ENCODE data around the gene ZNF598.

Gene ZNF598

DNA sequence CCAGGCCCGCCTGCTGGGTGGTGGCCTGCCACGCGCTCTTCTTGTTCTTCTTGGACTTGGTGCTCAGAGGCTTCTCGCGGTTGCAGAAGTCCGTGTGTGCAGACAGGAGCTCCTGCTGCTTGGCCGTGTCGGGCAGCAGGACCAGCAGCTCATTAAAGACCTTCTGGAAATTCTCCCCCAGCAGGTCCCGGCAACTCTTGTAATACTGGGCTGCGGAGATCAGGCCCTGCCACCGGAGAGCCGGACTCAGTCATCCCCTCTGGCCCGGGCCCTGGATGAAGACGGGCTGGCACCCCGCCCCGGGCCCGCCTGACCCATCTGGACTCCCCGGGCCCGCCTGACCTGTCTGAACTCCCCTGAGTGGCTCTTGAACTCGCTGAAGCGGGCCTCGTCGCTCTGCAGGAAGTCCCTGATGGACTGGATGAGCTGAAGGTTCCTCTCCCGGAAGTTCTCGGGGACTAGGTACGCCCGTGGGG, 11.2 kb downstream of the ZNF598 start:
- TF ChIP-seq, protein P1, sequence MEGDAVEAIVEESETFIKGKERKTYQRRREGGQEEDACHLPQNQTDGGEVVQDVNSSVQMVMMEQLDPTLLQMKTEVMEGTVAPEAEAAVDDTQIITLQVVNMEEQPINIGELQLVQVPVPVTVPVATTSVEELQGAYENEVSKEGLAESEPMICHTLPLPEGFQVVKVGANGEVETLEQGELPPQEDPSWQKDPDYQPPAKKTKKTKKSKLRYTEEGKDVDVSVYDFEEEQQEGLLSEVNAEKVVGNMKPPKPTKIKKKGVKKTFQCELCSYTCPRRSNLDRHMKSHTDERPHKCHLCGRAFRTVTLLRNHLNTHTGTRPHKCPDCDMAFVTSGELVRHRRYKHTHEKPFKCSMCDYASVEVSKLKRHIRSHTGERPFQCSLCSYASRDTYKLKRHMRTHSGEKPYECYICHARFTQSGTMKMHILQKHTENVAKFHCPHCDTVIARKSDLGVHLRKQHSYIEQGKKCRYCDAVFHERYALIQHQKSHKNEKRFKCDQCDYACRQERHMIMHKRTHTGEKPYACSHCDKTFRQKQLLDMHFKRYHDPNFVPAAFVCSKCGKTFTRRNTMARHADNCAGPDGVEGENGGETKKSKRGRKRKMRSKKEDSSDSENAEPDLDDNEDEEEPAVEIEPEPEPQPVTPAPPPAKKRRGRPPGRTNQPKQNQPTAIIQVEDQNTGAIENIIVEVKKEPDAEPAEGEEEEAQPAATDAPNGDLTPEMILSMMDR (IDR thresholded peaks at IDR 0.05): no peak

DNA sequence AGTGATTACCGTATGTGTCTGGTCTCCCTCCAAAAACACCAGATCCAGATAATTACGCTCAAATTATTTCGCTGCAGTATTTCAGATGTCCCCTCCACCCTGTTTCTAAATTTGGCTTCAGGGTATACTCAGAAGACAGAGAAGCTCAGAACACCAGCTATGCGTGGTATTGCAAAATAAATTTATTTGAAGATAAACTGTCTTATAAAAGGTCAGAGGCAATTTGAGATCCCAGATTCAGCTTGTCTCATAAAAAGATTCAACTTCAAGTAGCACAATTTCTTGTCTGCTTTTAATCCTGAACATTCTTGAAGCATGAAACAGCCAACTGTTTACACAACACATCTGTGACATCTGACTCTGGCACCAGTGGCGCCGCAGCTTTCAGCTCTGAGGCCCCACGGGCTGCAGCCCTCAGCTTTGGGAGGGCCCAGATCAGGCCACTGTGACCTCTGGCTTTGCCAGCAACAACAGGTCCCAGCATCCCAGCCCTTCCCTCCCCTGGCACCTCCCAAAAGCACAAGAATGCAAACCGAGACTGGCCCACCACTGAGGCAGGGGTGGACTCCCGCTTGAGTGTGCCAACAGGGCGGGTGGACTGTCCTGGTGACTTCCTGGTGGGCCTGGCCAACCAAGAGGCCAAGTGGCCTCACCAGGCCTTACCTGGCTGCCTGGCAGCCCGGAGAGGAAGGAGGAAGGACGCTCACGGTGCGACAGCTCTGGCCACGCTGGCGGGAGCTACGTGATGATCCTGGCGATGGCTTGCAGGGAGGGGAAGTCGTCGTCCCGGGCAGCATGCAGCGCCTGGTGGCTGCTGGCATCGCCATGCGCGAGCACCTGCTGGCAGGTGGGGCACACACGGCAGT, 11.9 kb downstream of the ZNF598 start:
- TF ChIP-seq, protein P1 (IDR thresholded peaks at IDR 0.05): no peak

DNA sequence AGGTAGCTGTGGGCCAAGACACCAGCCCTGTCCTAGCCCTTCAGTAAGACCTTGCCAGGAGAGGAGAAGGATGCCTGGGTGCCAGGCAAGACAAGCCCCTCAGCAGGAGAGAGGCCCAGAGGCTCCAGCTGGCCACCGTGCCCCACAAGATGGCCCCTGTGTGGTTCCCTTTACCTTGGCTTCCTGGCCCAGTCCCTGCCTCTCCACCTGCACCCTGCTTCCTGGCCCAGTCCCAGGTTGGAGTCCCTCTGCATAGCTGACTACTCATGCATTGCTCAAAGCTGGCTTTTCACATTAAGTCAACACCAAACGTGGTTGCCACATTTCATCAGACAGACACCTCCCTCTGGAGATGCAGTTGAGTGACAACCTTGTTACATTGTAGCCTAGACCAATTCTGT, 15.9 kb downstream of the ZNF598 start:
- TF ChIP-seq, protein P1 (IDR thresholded peaks at IDR 0.05): no peak

DNA sequence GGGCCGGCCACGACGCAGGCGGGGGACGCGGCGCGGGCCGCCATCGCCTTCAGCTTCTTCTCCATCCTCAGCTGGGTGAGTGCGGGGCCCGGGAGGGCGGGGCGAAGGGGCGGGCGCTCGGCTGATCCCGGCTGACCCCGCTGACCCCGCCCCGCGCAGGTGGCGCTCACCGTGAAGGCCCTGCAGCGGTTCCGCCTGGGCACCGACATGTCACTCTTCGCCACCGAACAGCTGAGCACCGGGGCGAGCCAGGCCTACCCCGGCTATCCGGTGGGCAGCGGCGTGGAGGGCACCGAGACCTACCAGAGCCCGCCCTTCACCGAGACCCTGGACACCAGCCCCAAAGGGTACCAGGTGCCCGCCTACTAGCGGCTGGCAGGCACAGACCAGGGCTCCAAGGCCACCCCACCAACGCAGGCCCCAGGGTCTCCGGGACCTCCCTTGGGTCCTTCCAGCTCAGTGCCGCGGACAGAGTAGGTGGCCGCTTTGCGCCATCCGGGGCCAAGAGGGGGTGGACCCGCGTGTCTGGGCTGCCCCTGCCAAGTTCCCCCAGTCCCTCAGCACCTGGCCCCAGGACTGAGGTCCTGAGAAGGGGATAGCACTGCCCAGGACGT, 16.8 kb downstream of the ZNF598 start:
- TF ChIP-seq, protein P1 (IDR thresholded peaks at IDR 0.05): no peak

DNA sequence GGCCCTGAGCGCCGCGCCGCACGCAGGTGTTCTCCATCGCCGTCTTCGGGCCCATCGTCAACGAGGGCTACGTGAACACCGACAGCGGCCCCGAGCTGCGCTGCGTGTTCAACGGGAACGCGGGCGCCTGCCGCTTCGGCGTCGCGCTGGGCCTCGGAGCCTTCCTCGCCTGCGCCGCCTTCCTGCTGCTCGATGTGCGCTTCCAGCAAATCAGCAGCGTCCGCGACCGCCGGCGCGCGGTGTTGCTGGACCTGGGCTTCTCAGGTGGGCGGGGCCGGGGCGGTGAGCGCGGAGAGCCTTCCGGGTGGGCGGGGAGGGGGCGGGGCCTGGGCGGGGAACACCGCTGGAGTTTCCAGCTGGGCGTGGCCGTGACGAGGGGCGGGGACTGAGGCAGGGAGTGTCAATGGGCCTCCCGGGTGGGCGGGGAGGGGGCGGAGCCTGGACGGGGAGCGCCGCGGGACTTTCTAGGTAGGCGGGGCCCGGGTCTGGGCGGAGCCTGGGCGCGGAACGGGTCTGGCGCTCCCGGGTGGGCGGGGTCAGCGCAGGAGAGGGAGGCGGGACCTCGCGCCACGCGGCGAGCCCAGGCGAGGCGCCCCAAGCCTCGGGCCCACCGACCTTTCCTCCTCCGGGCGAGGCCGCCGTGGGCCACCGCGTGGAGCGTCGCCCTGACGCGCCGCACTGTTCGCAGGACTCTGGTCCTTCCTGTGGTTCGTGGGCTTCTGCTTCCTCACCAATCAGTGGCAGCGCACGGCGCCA, 17.5 kb downstream of the ZNF598 start:
- TF ChIP-seq, protein P1 (IDR thresholded peaks at IDR 0.05): no peak

DNA sequence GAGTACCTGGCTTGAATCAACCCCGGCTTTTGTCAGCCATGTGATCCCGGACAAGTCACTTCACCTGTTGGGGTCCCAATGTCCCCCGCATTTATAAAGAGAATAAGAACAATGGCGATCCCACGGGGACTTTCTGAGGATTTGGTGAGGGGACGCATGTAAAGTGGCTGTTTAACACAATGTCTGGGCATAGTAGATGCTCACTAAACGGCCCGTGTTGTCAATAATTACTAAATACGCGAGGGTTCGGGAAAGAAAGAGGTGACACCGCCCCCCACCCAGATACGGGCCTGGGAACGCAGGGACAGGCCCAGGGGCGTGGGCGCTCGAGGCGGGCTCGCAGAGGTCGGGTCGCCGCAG, 18.1 kb downstream of the ZNF598 start:
- TF ChIP-seq, protein P1 (IDR thresholded peaks at IDR 0.05): no peak

DNA sequence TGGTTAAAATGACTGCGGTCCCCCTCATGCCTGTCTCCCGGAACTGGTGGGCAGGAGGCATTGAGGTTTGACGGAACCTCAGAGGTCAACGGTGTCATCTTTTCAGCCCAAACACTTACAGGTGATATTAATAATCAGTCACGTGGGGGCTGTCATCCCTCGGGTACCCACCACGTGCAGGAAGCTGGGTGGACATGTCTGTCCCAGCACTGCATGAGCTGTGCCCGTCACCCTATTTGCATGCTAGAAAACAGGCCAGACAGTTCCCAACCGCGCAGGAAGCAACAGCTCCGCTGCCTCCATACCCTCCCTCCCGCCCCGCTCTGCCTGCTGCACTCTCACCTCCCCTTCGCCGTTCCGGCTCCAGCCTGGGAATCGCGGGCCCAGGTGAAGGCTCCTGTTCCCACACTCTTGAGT, 18.5 kb downstream of the ZNF598 start:
- TF ChIP-seq, protein P1 (IDR thresholded peaks at IDR 0.05): no peak
